Hepatocyte (in vitro differentiated cells): Measurements from ENCODE around the gene CPD.

ENCODE experiments used
- EZH2 ChIP-seq: fragments of 200-600 bp; sonication (generic); IDR thresholded peaks from 2 replicates; pipeline ENCODE4 v1.6.1; 2016; ENCODE audit warnings: antibody characterized with exemption, mild to moderate bottlenecking, borderline replicate concordance
- EZH2phosphoT487 ChIP-seq: fragments of 200-600 bp; sonication (generic); IDR thresholded peaks from one replicate; pipeline ENCODE4 v1.6.1; 2018; ENCODE audit warnings: antibody characterized with exemption, mild to moderate bottlenecking, low read depth, moderate library complexity; ENCODE audit not compliant: unreplicated experiment, severe bottlenecking
- TF ChIP-seq, protein P1 (sequence below): fragments of 200-600 bp; sonication (generic); IDR thresholded peaks from 2 replicates; pipeline ENCODE4 v1.5.1; 2016; ENCODE audit warnings: antibody characterized with exemption, mild to moderate bottlenecking; ENCODE audit not compliant: poor library complexity

DNA sequence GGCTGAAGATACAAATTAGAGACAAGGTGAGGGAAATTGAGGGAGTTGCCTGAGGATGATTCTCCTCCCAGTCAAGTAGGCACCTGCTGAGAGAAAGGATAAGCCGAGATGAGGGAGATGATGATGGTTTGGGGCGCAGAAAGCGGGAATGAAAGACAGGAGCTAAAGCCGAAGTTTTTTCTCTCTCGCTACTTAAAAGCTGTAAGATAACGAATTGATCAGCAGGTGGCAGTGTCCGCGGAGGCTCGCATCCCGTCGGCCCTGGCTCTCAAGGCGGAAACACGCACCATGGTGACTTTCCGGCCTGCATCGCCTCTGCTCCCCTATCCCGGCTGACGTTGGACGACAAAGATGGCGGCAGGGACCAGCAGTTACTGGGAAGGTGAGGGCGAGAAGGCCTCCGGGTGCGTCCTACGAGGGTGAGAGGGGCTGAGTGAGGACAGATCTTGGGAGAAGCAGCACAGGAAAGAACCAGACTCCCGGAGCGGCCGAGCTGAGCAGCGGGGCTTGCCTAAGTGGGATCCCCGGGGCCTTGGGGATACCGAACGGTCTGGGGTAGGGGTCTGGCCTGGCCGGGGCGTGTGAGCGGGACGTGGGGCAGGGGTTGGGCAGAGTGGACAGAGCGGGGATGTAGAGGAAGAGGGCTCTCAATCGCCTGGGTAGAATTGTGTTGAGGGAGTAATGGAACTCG, 98.5 kb downstream of the CPD start, which contains the start of gene GOSR1:
- TF ChIP-seq, protein P1, sequence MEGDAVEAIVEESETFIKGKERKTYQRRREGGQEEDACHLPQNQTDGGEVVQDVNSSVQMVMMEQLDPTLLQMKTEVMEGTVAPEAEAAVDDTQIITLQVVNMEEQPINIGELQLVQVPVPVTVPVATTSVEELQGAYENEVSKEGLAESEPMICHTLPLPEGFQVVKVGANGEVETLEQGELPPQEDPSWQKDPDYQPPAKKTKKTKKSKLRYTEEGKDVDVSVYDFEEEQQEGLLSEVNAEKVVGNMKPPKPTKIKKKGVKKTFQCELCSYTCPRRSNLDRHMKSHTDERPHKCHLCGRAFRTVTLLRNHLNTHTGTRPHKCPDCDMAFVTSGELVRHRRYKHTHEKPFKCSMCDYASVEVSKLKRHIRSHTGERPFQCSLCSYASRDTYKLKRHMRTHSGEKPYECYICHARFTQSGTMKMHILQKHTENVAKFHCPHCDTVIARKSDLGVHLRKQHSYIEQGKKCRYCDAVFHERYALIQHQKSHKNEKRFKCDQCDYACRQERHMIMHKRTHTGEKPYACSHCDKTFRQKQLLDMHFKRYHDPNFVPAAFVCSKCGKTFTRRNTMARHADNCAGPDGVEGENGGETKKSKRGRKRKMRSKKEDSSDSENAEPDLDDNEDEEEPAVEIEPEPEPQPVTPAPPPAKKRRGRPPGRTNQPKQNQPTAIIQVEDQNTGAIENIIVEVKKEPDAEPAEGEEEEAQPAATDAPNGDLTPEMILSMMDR, result peak; percentile 79
- TF ChIP-seq EZH2, result no peak
- TF ChIP-seq EZH2phosphoT487, result no peak
